Measurements from ENCODE around the gene EXOC4. TPM values are rescaled to one million over a fixed set of nuclear protein-coding genes. Genes with fewer than 3 reads are reported as not detected.

The EXOC4 gene
- total RNA-seq, 1 donor from 2014 or later = 103 TPM

GRCh38 chr7:133958822-133959221, 705.9 kb downstream of the EXOC4 start:
- Mint-ChIP-seq H3K4me3 (no peak overlapping the region), H3K27me3 (no peaks in the 10 kb centered on the region), H3K9me3 (peaks cover 2% of the 10 kb centered on the region), H3K4me1 (no peaks in the 10 kb centered on the region), H3K36me3 (ENCODE audit: low read depth) (peaks cover 23% of the 10 kb centered on the region), H3K27ac (no peak overlapping the region)
- ATAC-seq (ENCODE audit: low read depth) (no peak), DNase-seq (no peak)
- intact Hi-C loops (cut with micrococcal nuclease) = no loop called here
- no peak for TF ChIP-seq CTCF (IDR thresholded peaks at IDR 0.05)
- ChIA-PET CTCF (no interaction called here), POLR2A (no interaction called here)

- intact Hi-C loops (cut with micrococcal nuclease) = no loop called here
- Mint-ChIP-seq H3K4me3 (no peak overlapping the region), H3K27ac (no peak overlapping the region), H3K27me3 (no peaks in the 10 kb centered on the region), H3K9me3 (peaks cover 2% of the 10 kb centered on the region), H3K36me3 (ENCODE audit: low read depth) (peaks cover 21% of the 10 kb centered on the region), H3K4me1 (no peaks in the 10 kb centered on the region)
- DNase-seq (no peak), ATAC-seq (ENCODE audit: low read depth) (no peak)
- CTCF ChIA-PET = no interaction called here
- no peak for TF ChIP-seq CTCF (IDR thresholded peaks at IDR 0.05)
- POLR2A ChIA-PET = no interaction called here
Observed at GRCh38 chr7:133959505-133959904, 706.6 kb downstream of the EXOC4 start.

GRCh38 chr7:133961724-133962123, 708.8 kb downstream of the EXOC4 start:
- no peak for TF ChIP-seq CTCF (IDR thresholded peaks at IDR 0.05)
- H3K4me3 Mint-ChIP-seq = no peak overlapping the region
- no peak overlapping the region for H3K27ac Mint-ChIP-seq
- DNase-seq (no peak), ATAC-seq (ENCODE audit: low read depth) (no peak)
- H3K9me3 Mint-ChIP-seq = peaks cover 16% of the 10 kb centered on the region
- intact Hi-C loops (cut with micrococcal nuclease) = no loop called here
- H3K36me3 Mint-ChIP-seq (ENCODE audit: low read depth) = peaks cover 25% of the 10 kb centered on the region
- no peaks in the 10 kb centered on the region for H3K4me1 Mint-ChIP-seq
- no peaks in the 10 kb centered on the region for H3K27me3 Mint-ChIP-seq
- ChIA-PET CTCF (no interaction called here), POLR2A (no interaction called here)

- intact Hi-C loops (cut with micrococcal nuclease) = no loop called here
- Mint-ChIP-seq H3K9me3 (peaks cover 26% of the 10 kb centered on the region), H3K36me3 (ENCODE audit: low read depth) (peaks cover 31% of the 10 kb centered on the region), H3K27me3 (no peaks in the 10 kb centered on the region), H3K4me1 (no peaks in the 10 kb centered on the region), H3K4me3 (no peak overlapping the region), H3K27ac (no peak overlapping the region)
- no peak for TF ChIP-seq CTCF (IDR thresholded peaks at IDR 0.05)
- ATAC-seq (ENCODE audit: low read depth) = no peak
- ChIA-PET CTCF (no interaction called here), POLR2A (no interaction called here)
- DNase-seq = no peak
Observed at GRCh38 chr7:133962646-133963045, 709.8 kb downstream of the EXOC4 start.

- intact Hi-C loops (cut with micrococcal nuclease) = no loop called here
- Mint-ChIP-seq H3K27me3 (no peaks in the 10 kb centered on the region), H3K36me3 (ENCODE audit: low read depth) (peaks cover 33% of the 10 kb centered on the region), H3K4me1 (no peaks in the 10 kb centered on the region), H3K9me3 (peaks cover 26% of the 10 kb centered on the region), H3K4me3 (no peak overlapping the region), H3K27ac (no peak overlapping the region)
- no peak for ATAC-seq (ENCODE audit: low read depth)
- CTCF ChIA-PET = no interaction called here
- TF ChIP-seq CTCF (IDR thresholded peaks at IDR 0.05) = no peak
- no peak for DNase-seq
- POLR2A ChIA-PET = no interaction called here
Observed at GRCh38 chr7:133963629-133964028, 710.8 kb downstream of the EXOC4 start.

Measured in activated B cell treated with CpG ODN at 0.5 μM for 24 hours (primary cell).